Epithelial cell of esophagus (primary cell): ENCODE measurements around the gene KLHL29.

Experiments used
- DNase-seq: peaks from one replicate; pipeline ENCODE4 v3.0.0; 2010; ENCODE audit warnings: low read depth
- H3K4me3 ChIP-seq: 2 replicates; pipeline ENCODE4 v1.5.1; 2011; ENCODE audit warnings: mild to moderate bottlenecking, low read length, control low read depth
- TF ChIP-seq, protein P1 (sequence below): IDR thresholded peaks from 2 replicates; pipeline ENCODE4 v1.5.1; 2011; ENCODE audit warnings: low read depth, mild to moderate bottlenecking, low read length, control low read depth, inconsistent platforms; ENCODE audit not compliant: insufficient read depth; ENCODE audit errors: missing control alignments

Gene KLHL29

DNA sequence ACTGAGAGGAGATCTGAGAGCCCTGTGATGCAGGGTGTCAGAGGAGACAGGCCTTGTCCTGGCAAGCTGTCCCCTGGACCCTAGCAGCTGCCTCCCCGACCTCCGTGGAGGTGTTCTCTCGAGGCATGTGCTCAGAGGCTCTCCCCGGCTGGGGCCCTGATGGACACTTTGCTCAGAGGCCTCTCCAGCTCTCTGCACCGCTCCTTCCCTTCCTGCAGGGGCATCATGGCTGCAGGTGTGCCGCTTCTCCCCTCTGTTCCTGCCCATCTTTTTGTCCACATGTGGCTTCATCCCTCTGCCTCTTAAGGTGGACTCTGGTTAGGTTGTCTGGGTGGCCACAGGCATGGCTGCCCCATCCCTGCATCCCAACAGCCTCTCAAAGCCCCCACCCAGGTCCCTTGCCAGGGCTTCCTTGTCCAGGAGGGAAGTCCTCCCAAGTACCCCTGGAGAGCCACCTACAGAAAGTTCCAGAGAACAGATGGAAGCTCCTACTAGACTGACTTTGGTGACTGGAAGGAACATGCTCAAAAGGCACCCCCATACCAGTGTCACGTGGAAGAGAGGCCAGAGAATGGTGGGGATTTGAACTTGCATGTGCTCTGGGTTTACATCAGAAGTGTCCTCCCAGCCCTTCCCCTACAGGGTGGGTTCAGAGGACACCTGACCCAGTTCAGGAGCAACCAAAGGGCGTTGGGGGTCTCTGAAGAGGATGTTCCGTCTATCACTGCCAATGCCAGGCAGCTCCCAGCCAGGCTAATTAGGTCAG is 120.4 kb downstream of the KLHL29 start:
- DNase-seq: no peak
- no peak overlapping the region for H3K4me3 ChIP-seq
- TF ChIP-seq, protein P1, sequence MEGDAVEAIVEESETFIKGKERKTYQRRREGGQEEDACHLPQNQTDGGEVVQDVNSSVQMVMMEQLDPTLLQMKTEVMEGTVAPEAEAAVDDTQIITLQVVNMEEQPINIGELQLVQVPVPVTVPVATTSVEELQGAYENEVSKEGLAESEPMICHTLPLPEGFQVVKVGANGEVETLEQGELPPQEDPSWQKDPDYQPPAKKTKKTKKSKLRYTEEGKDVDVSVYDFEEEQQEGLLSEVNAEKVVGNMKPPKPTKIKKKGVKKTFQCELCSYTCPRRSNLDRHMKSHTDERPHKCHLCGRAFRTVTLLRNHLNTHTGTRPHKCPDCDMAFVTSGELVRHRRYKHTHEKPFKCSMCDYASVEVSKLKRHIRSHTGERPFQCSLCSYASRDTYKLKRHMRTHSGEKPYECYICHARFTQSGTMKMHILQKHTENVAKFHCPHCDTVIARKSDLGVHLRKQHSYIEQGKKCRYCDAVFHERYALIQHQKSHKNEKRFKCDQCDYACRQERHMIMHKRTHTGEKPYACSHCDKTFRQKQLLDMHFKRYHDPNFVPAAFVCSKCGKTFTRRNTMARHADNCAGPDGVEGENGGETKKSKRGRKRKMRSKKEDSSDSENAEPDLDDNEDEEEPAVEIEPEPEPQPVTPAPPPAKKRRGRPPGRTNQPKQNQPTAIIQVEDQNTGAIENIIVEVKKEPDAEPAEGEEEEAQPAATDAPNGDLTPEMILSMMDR: peak; percentile 30

DNA sequence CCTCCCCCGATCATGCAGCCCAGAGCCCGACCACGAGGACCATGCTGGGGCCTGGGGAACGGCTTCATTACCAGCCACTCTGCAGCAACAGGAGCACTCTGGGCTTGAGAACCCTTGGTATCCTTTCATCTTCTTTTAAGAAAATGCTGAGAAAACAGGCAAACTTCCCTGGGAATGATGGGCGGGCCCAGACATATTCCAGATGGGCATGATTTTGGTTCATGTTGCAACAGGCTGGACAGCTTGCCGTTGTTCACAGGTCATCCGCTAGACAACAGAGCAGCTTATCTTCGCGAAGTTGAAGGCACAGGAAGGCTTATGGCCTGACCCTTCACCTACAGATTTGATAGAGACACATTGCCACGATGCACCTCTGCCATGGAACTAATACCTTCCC is 121.0 kb downstream of the KLHL29 start:
- TF ChIP-seq, protein P1: no peak
- H3K4me3 ChIP-seq: no peak overlapping the region
- DNase-seq: peak; percentile 84

DNA sequence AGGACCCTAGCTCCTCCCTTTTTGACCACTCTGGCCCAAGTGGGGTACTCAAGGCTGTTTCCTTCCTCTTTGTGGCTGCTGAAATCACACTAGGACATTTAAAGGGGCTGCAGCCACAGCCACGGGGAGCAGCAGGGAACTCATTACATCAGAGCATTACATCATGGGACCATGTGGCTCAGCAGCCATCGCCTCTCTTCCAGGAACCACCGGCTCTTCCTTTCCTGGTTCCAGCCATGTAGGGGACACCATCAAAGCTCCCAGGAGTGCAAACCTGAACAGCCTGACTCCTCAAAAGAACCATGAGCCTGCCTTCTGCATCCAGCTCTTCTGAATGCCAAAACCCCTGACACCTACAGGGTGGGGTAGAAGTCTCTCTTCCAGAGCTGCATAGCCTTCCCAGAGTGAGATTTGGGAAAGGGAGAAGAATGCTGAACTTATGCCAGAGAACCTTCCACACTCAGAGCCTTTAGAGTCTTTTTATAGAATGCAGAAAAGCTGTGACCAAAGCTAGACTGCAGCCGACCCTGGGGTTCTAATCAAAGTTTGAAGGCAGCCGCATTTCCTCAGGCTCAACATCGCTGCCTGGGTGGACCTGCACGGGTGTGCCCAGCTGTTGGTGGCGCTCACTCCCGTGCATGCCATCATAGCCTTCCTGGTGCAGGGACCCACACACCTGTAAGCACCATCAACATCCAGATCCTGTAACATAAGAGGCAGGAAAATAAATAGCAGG is 121.7 kb downstream of the KLHL29 start:
- H3K4me3 ChIP-seq: no peak overlapping the region
- TF ChIP-seq, protein P1: no peak
- no peak for DNase-seq

DNA sequence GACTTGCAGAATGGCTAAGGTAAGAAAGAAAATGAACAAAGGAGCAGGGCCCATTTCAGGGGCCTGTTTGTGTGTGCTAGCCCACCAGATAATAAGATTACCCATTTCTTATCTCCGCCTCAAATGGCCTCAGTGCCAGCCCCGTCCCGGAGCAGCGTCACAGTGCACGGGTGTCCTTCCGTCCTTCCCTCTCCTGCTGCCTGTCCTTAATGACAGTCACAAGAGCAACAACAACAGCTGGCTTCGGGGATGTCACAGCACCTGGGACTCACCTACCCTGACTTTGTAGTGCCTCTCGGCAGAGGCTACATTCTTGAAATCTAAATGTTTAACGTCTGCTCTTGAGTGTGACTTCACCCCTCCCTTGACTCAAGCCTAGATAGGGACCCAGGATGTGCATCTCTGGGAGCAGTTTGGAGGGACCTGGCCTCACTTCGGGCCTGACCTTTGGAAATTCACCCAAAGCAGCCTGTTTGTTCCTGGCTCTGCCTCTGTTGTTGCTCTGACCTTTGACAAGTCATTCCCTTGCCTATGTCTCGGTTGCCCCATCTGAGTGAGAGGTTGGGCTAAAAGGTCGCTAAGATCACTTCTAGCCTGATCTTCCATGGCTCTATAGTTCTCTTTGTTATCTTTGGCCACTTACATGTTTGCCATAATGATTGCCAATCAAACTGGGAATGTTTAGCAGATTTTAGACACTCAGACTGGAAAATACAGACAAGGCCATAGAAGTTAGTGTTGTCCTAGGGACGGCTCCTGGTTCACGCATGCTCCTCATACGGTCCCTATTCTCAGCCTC is 122.5 kb downstream of the KLHL29 start:
- TF ChIP-seq, protein P1: no peak
- H3K4me3 ChIP-seq: no peak overlapping the region
- no peak for DNase-seq

DNA sequence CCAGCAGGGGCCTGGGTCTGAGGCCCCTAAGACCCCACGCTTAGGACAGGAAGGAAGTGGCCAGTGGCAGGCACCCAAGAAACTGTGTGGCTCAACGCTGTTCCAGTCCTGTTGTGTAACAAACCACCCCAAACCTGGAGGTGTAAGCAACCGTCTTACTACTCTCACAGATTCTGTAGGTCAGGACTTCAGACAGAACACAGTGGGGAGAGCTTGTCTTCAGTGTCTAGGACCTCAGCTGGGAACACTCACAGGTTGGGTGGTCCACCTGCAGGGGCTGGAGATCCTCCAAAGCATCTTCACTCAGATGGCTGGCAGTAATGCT is 123.0 kb downstream of the KLHL29 start:
- TF ChIP-seq, protein P1: no peak
- no peak for DNase-seq
- H3K4me3 ChIP-seq: no peak overlapping the region

DNA sequence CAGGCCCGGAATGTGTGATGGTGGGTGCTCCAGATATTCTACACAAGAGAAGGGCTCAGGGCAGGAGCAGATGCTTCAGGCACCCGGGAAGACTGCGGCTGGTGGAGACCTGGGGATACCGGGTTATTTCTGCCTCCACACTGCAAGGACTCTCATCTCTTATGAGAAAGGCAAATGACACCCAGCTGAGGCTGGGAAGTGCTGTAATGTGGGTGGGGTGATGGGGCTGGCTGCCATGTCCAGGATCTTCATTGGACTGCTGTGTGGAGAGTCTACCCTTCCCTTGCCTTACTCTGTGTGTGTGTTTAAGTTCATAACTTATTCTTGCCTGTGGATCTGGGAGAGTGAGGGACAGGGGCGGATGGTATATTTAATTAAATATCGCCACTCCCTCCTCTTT is 124.1 kb downstream of the KLHL29 start:
- H3K4me3 ChIP-seq: no peak overlapping the region
- DNase-seq: no peak
- TF ChIP-seq, protein P1: no peak
